Activated CD8-positive, alpha-beta memory T cell treated with anti-CD3 and anti-CD28 coated beads for 4 hours (primary cell): ENCODE measurements around the gene IKZF3.
"Not testable (repeated sequence)": the region's sequence is repeated elsewhere in the genome, so short reads cannot be mapped to it uniquely, and the experiment has no call there.

ENCODE experiments used
- DNase-seq, 2 donors: peaks; one replicate each; pipeline ENCODE4 v3.0.0-alpha.2; 2020; ENCODE audit warnings: low read depth in 2 of 2

IKZF3 gene

GRCh38 chr17:39716879-39717536 lies 147.1 kb downstream of the IKZF3 start:
- DNase-seq = no peak

DNA sequence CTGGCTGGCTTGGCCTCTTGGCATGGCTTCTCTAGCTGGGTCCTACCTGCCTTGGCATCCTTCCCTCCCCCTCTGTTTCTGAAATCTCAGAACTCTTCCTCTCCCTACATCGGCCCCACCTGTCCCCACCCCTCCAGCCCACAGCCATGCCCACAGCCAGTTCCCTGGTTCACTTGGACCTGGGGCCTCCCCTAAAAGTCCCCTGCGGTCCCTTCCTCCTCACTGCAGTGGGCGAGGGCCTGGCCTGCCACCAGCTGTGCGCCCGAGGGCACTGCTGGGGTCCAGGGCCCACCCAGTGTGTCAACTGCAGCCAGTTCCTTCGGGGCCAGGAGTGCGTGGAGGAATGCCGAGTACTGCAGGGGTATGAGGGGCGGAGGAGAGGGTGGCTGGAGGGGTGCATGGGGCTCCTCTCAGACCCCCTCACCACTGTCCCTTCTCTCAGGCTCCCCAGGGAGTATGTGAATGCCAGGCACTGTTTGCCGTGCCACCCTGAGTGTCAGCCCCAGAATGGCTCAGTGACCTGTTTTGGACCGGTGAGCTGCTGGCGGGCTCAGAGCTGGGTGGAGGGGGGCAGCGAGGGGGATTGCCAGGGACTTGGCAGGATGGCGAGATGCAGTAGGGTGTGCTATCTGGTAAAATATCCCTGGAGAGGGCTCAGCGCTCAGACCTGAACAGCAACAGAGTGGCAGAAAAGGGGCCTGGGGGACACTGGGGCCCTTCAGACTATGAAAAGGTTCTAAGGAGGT lies 147.9 kb downstream of the IKZF3 start:
- DNase-seq = no peak

DNA sequence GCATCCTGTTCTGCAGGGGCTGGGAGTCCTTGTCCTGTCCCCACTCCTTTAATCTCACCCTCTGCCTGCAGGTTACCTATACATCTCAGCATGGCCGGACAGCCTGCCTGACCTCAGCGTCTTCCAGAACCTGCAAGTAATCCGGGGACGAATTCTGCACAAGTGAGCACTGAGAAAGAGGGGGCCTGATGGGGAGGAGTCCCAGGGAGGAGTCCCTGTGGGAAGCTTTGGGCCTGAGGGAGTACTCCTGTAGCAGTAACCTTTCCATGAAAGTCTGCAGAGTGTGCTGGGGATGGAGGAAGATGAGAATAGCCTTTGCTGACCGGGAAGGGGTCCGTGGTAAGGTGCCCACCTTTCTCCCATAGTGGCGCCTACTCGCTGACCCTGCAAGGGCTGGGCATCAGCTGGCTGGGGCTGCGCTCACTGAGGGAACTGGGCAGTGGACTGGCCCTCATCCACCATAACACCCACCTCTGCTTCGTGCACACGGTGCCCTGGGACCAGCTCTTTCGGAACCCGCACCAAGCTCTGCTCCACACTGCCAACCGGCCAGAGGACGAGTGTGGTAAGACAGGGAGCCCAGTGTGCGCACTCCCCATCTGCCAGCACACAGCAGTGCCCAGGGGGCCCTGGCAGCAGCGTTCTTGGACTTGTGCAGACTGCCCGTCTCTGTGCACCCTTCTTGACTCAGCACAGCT lies 148.6 kb downstream of the IKZF3 start:
- DNase-seq = no peak

GRCh38 chr17:39714234-39714633 lies 149.9 kb downstream of the IKZF3 start:
- no peak for DNase-seq

DNA sequence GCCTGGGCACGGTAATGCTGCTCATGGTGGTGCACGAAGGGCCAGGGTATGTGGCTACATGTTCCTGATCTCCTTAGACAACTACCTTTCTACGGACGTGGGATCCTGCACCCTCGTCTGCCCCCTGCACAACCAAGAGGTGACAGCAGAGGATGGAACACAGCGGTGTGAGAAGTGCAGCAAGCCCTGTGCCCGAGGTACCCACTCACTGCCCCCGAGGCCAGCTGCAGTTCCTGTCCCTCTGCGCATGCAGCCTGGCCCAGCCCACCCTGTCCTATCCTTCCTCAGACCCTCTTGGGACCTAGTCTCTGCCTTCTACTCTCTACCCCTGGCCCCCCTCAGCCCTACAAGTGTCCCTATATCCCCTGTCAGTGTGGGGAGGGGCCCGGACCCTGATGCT lies 152.3 kb downstream of the IKZF3 start:
- no peak for DNase-seq

GRCh38 chr17:39711071-39711470 lies 153.0 kb downstream of the IKZF3 start:
- not testable (repeated sequence) for DNase-seq

DNA sequence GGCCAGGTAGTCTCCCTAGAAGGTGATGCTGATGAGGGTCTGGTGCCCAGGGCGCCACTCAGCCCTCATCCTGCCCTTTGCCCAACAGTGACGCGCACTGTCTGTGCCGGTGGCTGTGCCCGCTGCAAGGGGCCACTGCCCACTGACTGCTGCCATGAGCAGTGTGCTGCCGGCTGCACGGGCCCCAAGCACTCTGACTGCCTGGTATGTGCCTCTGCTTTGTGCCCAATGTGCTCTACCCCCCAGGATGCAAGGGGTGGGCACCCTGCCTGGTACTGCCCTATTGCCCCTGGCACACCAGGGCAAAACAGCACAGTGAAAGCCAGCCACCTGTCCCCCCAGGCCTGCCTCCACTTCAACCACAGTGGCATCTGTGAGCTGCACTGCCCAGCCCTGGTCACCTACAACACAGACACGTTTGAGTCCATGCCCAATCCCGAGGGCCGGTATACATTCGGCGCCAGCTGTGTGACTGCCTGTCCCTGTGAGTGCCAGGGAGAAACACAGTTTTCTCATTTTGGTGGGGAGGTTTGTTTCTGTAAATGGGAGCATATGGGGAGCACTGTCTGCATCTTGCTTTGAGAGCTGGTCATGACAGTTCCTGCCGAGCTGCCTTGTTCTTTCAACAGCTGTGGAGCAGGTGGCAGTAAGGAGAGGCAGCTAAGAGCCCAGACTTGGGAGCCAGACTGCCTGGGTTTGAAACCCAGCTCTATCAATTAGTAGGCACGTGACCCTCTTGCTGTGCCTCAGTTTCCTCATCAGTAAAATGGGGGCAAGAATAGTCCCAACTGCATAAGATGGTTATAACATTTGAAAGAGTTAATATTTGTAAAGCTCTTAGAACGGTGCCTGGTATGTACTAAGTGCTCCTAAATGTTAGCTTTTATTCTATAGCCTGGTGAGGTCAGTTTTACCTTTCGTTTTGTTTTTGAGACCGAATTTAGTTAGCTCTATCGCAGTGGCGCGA lies 153.8 kb downstream of the IKZF3 start:
- no peak for DNase-seq

- no peak for DNase-seq
Measured at GRCh38 chr17:39709319-39709997, 154.7 kb downstream of the IKZF3 start.
